K562 (cell line): Measurements from ENCODE around the gene CTDSPL. TPM values are rescaled to one million over a fixed set of nuclear protein-coding genes. Genes with fewer than 3 reads are reported as not detected.
A peak's percentile ranks its signal among the peaks of the same experiment; 100 is the strongest.

ENCODE experiments used
- ATAC-seq: fragments of 200-7000 bp; cut with Tn5 transposase; 3 replicates; pipeline ENCODE4 v1.9.1; 2020; ENCODE audit warnings: moderate library complexity
- BruUV-seq: library from RNA; stranded (reverse); fragments of 400-500 nt; replicated peaks from 2 replicates; lab custom pipeline; 2021; lab: Mats Ljungman, UMichigan
- CTCF ChIA-PET: fragments of 300-600 bp; formaldehyde crosslinking; extraction: SDS; loops from one replicate; lab custom pipeline; 2021; ENCODE audit warnings: low intra/inter-chr PET ratio; lab: Yijun Ruan, JAX
- POLR2A ChIA-PET: fragments of 300-600, 350-650 bp; sonication (Branson Sonifier 250); formaldehyde crosslinking; extraction: SDS; loops from one replicate; lab custom pipeline; 2021; ENCODE audit warnings: antibody characterized with exemption, inconsistent platforms; lab: Yijun Ruan, JAX
- DNase-seq, 4 experiments: peaks; one replicate each; pipeline versions ENCODE4 v3.0.0 to v3.0.0-alpha.2; 2011 to 2018; ENCODE audit warnings: low spot score in 3 of 4, mixed read lengths in 3 of 4; ENCODE audit errors: extremely low read depth in 1 of 4
- FAIRE-seq: peaks from 2 replicates; lab custom pipeline; 2011; peaks lifted over from hg19 to GRCh38; lab: Jason Lieb, UNC
- H2AFZ ChIP-seq: 2 replicates; pipeline ENCODE4 v1.6.0; 2011; ENCODE audit warnings: low read depth, low read length, control low read depth, inconsistent platforms
- H3K27ac ChIP-seq: fragments of 200-600 bp; 3 replicates; pipeline ENCODE4 v1.8.0; 2011; ENCODE audit warnings: low read depth, mild to moderate bottlenecking, control low read depth, inconsistent platforms, low read length, moderate library complexity, mixed read lengths; ENCODE audit errors: extremely low read depth
- H3K27me3 ChIP-seq, 2 experiments: fragments of 300-600 bp in 1 of 2; 2 replicates in 1 of 2; 3 replicates in 1 of 2; pipeline versions ENCODE4 v1.6.0 to v1.8.0; 2011; ENCODE audit warnings: inconsistent platforms in 2 of 2, low read length in 2 of 2, mild to moderate bottlenecking in 1 of 2, mixed read lengths in 1 of 2, moderate library complexity in 1 of 2; ENCODE audit not compliant: control insufficient read depth in 2 of 2, insufficient read depth in 2 of 2
- H3K36me3 ChIP-seq: fragments of 300-600 bp; 3 replicates; pipeline ENCODE4 v1.8.0; 2011; ENCODE audit warnings: mild to moderate bottlenecking, low read length, inconsistent platforms; ENCODE audit not compliant: control insufficient read depth, insufficient read depth
- H3K4me1 ChIP-seq, 2 experiments: fragments of 200-600 bp in 1 of 2; replicated peaks in 1 of 2; 2 replicates in 1 of 2; 3 replicates in 1 of 2; pipeline versions ENCODE4 v1.5.1 to v1.8.0; 2011; ENCODE audit warnings: inconsistent platforms in 2 of 2, low read length in 2 of 2, mild to moderate bottlenecking in 1 of 2, mixed read lengths in 1 of 2, moderate library complexity in 1 of 2; ENCODE audit not compliant: control insufficient read depth in 2 of 2, insufficient read depth in 2 of 2
- H3K4me2 ChIP-seq: 2 replicates; pipeline ENCODE4 v1.6.1; 2011; ENCODE audit warnings: low read length, control low read depth, inconsistent platforms, mixed read lengths; ENCODE audit not compliant: insufficient read depth
- H3K4me3 ChIP-seq: fragments of 200-600 bp; sonication (generic), shearing (Covaris generic); 2 replicates; pipeline ENCODE4 v1.5.1; 2016; ENCODE audit warnings: control low read depth, inconsistent platforms
- H3K79me2 ChIP-seq: fragments of 200-600 bp; 3 replicates; pipeline ENCODE4 v1.8.0; 2011; ENCODE audit warnings: low read length, inconsistent platforms; ENCODE audit not compliant: control insufficient read depth, insufficient read depth
- H3K9ac ChIP-seq, 2 experiments: 2 replicates each; pipeline versions ENCODE4 v1.6.0 to v1.6.1; 2011; ENCODE audit warnings: low read depth in 2 of 2, low read length in 2 of 2, control low read depth in 1 of 2, inconsistent platforms in 1 of 2, mild to moderate bottlenecking in 1 of 2, mixed read lengths in 1 of 2; ENCODE audit not compliant: insufficient read depth in 1 of 2
- H3K9me1 ChIP-seq: one replicate; pipeline ENCODE4 v1.6.0; 2011; ENCODE audit warnings: inconsistent platforms, mild to moderate bottlenecking, low read length, moderate library complexity; ENCODE audit not compliant: control insufficient read depth, insufficient read depth
- H3K9me3 ChIP-seq: replicated peaks from 2 replicates; pipeline ENCODE4 v1.5.1; 2011; ENCODE audit warnings: low read depth, low read length, inconsistent platforms; ENCODE audit not compliant: control insufficient read depth, insufficient read depth
- H4K20me1 ChIP-seq: replicated peaks from 2 replicates; pipeline ENCODE4 v1.6.1; 2011; ENCODE audit warnings: low read length, inconsistent platforms, mixed read lengths; ENCODE audit not compliant: control insufficient read depth, insufficient read depth
- ATF3 ChIP-seq, 2 experiments: fragments of 450-650 bp in 1 of 2; sonication (generic) in 1 of 2; formaldehyde crosslinking in 1 of 2; IDR thresholded peaks in 1 of 2; conservative IDR thresholded peaks in 1 of 2; 2 replicates each; pipeline versions ENCODE4 v1.6.1 to v1.8.1; 2016 to 2023; ENCODE audit warnings: mild to moderate bottlenecking in 2 of 2, moderate library complexity in 2 of 2, inconsistent platforms in 1 of 2, missing genetic modification reagents in 1 of 2
- CEBPB ChIP-seq: fragments of 450-650 bp; IDR thresholded peaks from 2 replicates; pipeline ENCODE4 v1.6.1; 2016; ENCODE audit warnings: missing genetic modification characterization, missing compliant biosample characterization
- CEBPG ChIP-seq, 3 experiments: fragments of 200-800 bp in 1 of 3; sonication (Bioruptor generic) in 1 of 3; sonication (generic) in 1 of 3; formaldehyde crosslinking in 1 of 3; IDR thresholded peaks in 2 of 3; conservative IDR thresholded peaks in 1 of 3; 2 replicates each; pipeline versions ENCODE4 v1.6.1 to v1.8.0; 2016 to 2022; ENCODE audit warnings: missing compliant biosample characterization in 2 of 3, missing genetic modification characterization in 2 of 3, mild to moderate bottlenecking in 1 of 3, missing genetic modification reagents in 1 of 3
- POLR2AphosphoS5 ChIP-seq: IDR thresholded peaks from 2 replicates; pipeline ENCODE4 v1.6.1; 2011; ENCODE audit warnings: mild to moderate bottlenecking, low read depth, low read length, moderate library complexity; ENCODE audit not compliant: control insufficient read depth, insufficient read depth
- TARDBP ChIP-seq: fragments of 450-650 bp; IDR thresholded peaks from 2 replicates; pipeline ENCODE4 v1.6.1; 2016
- XRCC3 ChIP-seq: fragments of 450-650 bp; IDR thresholded peaks from 2 replicates; pipeline ENCODE4 v1.6.1; 2017; ENCODE audit warnings: mild to moderate bottlenecking, moderate library complexity
- ZNF584 ChIP-seq: fragments of 200-800 bp; sonication (Bioruptor generic); IDR thresholded peaks from 2 replicates; pipeline ENCODE4 v1.6.1; 2016; ENCODE audit warnings: low read depth, mild to moderate bottlenecking, missing genetic modification characterization, missing compliant biosample characterization
- in situ Hi-C: fragments of 300-500 bp; cut with MboI; formaldehyde crosslinking; loops from 4 replicates; pipeline ENCODE4 v1.15.0; 2018; ENCODE audit warnings: inconsistent platforms, mixed read lengths
- intact Hi-C: fragments of 100-400 bp; cut with micrococcal nuclease; formaldehyde crosslinking; loops from 2 replicates; pipeline ENCODE4 v1.14.2; 2022
- polyA plus RNA-seq, 8 experiments: library from polyadenylated mRNA; depleted of rRNA in 4 of 8; stranded (reverse) in 5 of 8; unstranded in 3 of 8; fragments of >200 nt; fragmentation: Nextera tagmentation in 2 of 8; fragmentation: Illumina TruSeq in 1 of 8; extraction: Ambion mirVana in 2 of 8; extraction: Trizol in 1 of 8; gene quantifications; 2 replicates each; pipeline versions ENCODE4 v1.2.1 to v1.2.3, GENCODE V29; 2011 to 2014; ENCODE audit warnings: inconsistent platforms in 1 of 8, missing spikeins in 1 of 8
- total RNA-seq, 7 experiments: library from RNA; depleted of rRNA in 6 of 7; stranded (reverse); fragments of >200 nt in 6 of 7; fragmentation: Illumina TruSeq in 2 of 7; extraction: Trizol in 2 of 7; gene quantifications; 2 replicates each; pipeline versions ENCODE4 v1.2.1 to v1.2.3, GENCODE V29; 2011 to 2021; ENCODE audit warnings: low replicate concordance in 1 of 7

Gene CTDSPL
- total and polyA plus RNA-seq, 9 of the 15 experiments (the other 6 are each of a cell fraction or from before 2014, with no cell fraction given), result 5.1 to 19.3 (median 11.3) TPM

GRCh38 chr3:37858742-37859141 is 2.9 kb upstream of the CTDSPL start:
- TF ChIP-seq CEBPB (tag), result peak; percentile 86
- TF ChIP-seq TARDBP, result no peak
- peak; percentile 30; the same call in 1 of the 2 replicates for TF ChIP-seq ATF3 (IDR thresholded peaks at IDR 0.05)
- TF ChIP-seq ATF3 (CRISPR knock-in tag; conservative IDR thresholded peaks at IDR 0.05), result no peak
- no peak for TF ChIP-seq CEBPG (CRISPR knock-in tag; IDR thresholded peaks at IDR 0.05)
- peak; percentile 73 to 90 for TF ChIP-seq CEBPG (tag; conservative IDR thresholded peaks at IDR 0.05 in 1 of 2, IDR thresholded peaks at IDR 0.05 in 1 of 2)
- TF ChIP-seq ZNF584 (CRISPR knock-in tag), result no peak
- no peak for TF ChIP-seq POLR2AphosphoS5
- TF ChIP-seq XRCC3, result no peak
- no peak overlapping the region for H3K27ac ChIP-seq
- ChIA-PET POLR2A (interaction anchor here (0.6 kb wide), 1 partner anchor 23 kb away, joined by 5 read pairs; no protein-coding TSS in a partner anchor), CTCF (interaction anchor here (1.1 kb wide), 1 partner anchor 105 kb away, joined by 3 read pairs; no protein-coding TSS in a partner anchor)
- in situ Hi-C loops (loop anchor here (5.0 kb wide), 1 partner anchor 114 kb away; no protein-coding TSS in a partner anchor), intact Hi-C loops (no loop called here)
- H3K9ac ChIP-seq, result no peak overlapping the region
- no peak for FAIRE-seq
- H3K79me2 ChIP-seq, result peaks cover 18% of the 10 kb centered on the region; the same call in 2 of the 3 replicates
- ATAC-seq, result no peak
- H3K36me3 ChIP-seq, result no peaks in the 10 kb centered on the region
- no peak for DNase-seq
- no peak overlapping the region for H3K4me3 ChIP-seq
- peaks cover 5% of the 10 kb centered on the region for H4K20me1 ChIP-seq
- H3K4me2 ChIP-seq, result no peak overlapping the region
- no TSS peak for BruUV-seq
- no peak overlapping the region for H2AFZ ChIP-seq
- H3K4me1 ChIP-seq, result peaks cover 19 to 23% of the 10 kb centered on the region in 2 experiments
- peaks cover 2 to 10% of the 10 kb centered on the region in 2 experiments; a peak in 3 of 5 replicates for H3K27me3 ChIP-seq
- no peaks in the 10 kb centered on the region for H3K9me3 ChIP-seq
- no peaks in the 10 kb centered on the region for H3K9me1 ChIP-seq
